Stimulated activated memory B cell treated with anti-CD40 and anti-IgM and Interleukin-4, amounts not matched to agents 10 μg/mL and 1 μg/mL and 100 μg/mL, for 72 hours (primary cell): ENCODE measurements around the gene FER.
"Not testable (repeated sequence)": the region's sequence is repeated elsewhere in the genome, so short reads cannot be mapped to it uniquely, and the experiment has no call there.

Experiments used
- ATAC-seq: fragments of 150-1000 bp; cut with Tn5 transposase; 2 replicates; pipeline ENCODE4 v1.10.0; 2021
- H3K27ac Mint-ChIP-seq: one replicate; pipeline ENCODE4 v1.8.0; 2022; ENCODE audit warnings: mild to moderate bottlenecking, mixed read lengths
- H3K27me3 Mint-ChIP-seq: one replicate; pipeline ENCODE4 v1.8.0; 2022; ENCODE audit warnings: mixed read lengths
- H3K36me3 Mint-ChIP-seq: one replicate; pipeline ENCODE4 v1.8.0; 2022; ENCODE audit warnings: mixed read lengths
- H3K4me1 Mint-ChIP-seq: one replicate; pipeline ENCODE4 v1.8.0; 2022; ENCODE audit warnings: mixed read lengths
- H3K4me3 Mint-ChIP-seq: one replicate; pipeline ENCODE4 v1.8.0; 2022; ENCODE audit warnings: mild to moderate bottlenecking, moderate library complexity, mixed read lengths
- H3K9me3 Mint-ChIP-seq: one replicate; pipeline ENCODE4 v1.8.0; 2022; ENCODE audit warnings: mixed read lengths

The FER gene

GRCh38 chr5:108763222-108763916 lies 15.7 kb downstream of the FER start:
- H3K9me3 Mint-ChIP-seq, result no peaks in the 10 kb centered on the region
- no peak for ATAC-seq
- H3K4me3 Mint-ChIP-seq, result no peak overlapping the region
- peaks cover 9% of the 10 kb centered on the region for H3K36me3 Mint-ChIP-seq
- peaks cover 17% of the 10 kb centered on the region for H3K4me1 Mint-ChIP-seq
- peak overlapping the region; percentile 15 for H3K27ac Mint-ChIP-seq
- no peaks in the 10 kb centered on the region for H3K27me3 Mint-ChIP-seq

GRCh38 chr5:108765647-108766046 lies 17.9 kb downstream of the FER start:
- H3K4me3 Mint-ChIP-seq, result no peak overlapping the region
- H3K36me3 Mint-ChIP-seq, result peaks cover 8% of the 10 kb centered on the region
- H3K4me1 Mint-ChIP-seq, result peaks cover 27% of the 10 kb centered on the region
- no peak for ATAC-seq
- no peaks in the 10 kb centered on the region for H3K27me3 Mint-ChIP-seq
- H3K9me3 Mint-ChIP-seq, result no peaks in the 10 kb centered on the region
- no peak overlapping the region for H3K27ac Mint-ChIP-seq

GRCh38 chr5:108766916-108767315 lies 19.2 kb downstream of the FER start:
- not testable (repeated sequence) for ATAC-seq, H3K4me3 Mint-ChIP-seq, H3K27me3 Mint-ChIP-seq, H3K9me3 Mint-ChIP-seq, H3K27ac Mint-ChIP-seq, H3K36me3 Mint-ChIP-seq
- peaks cover 26% of the 10 kb centered on the region for H3K4me1 Mint-ChIP-seq

- Mint-ChIP-seq H3K27ac (peak overlapping the region; percentile 5), H3K27me3 (no peaks in the 10 kb centered on the region), H3K9me3 (peaks cover 4% of the 10 kb centered on the region), H3K36me3 (peaks cover 21% of the 10 kb centered on the region), H3K4me3 (no peak overlapping the region), H3K4me1 (peaks cover 14% of the 10 kb centered on the region)
- ATAC-seq, result no peak
These were observed 21.7 kb downstream of the FER start for GRCh38 chr5:108769352-108769751.

GRCh38 chr5:108772626-108773025 lies 24.9 kb downstream of the FER start:
- H3K27ac Mint-ChIP-seq, result no peak overlapping the region
- H3K4me1 Mint-ChIP-seq, result peaks cover 9% of the 10 kb centered on the region
- peaks cover 31% of the 10 kb centered on the region for H3K36me3 Mint-ChIP-seq
- H3K9me3 Mint-ChIP-seq, result peaks cover 7% of the 10 kb centered on the region
- H3K4me3 Mint-ChIP-seq, result no peak overlapping the region
- H3K27me3 Mint-ChIP-seq, result no peaks in the 10 kb centered on the region
- no peak for ATAC-seq

GRCh38 chr5:108773330-108773729 lies 25.6 kb downstream of the FER start:
- Mint-ChIP-seq H3K36me3 (peaks cover 38% of the 10 kb centered on the region), H3K27me3 (no peaks in the 10 kb centered on the region), H3K27ac (no peak overlapping the region), H3K4me1 (peaks cover 9% of the 10 kb centered on the region), H3K4me3 (no peak overlapping the region), H3K9me3 (peaks cover 8% of the 10 kb centered on the region)
- no peak for ATAC-seq

GRCh38 chr5:108774079-108774478 lies 26.4 kb downstream of the FER start:
- not testable (repeated sequence) for ATAC-seq, H3K27ac Mint-ChIP-seq, H3K27me3 Mint-ChIP-seq, H3K4me3 Mint-ChIP-seq
- Mint-ChIP-seq H3K36me3 (peaks cover 43% of the 10 kb centered on the region), H3K9me3 (peaks cover 10% of the 10 kb centered on the region), H3K4me1 (peaks cover 11% of the 10 kb centered on the region)

- peaks cover 11% of the 10 kb centered on the region for H3K9me3 Mint-ChIP-seq
- H3K4me3 Mint-ChIP-seq, ATAC-seq, H3K27me3 Mint-ChIP-seq, H3K27ac Mint-ChIP-seq: not testable (repeated sequence)
- H3K36me3 Mint-ChIP-seq, result peaks cover 50% of the 10 kb centered on the region
- H3K4me1 Mint-ChIP-seq, result peaks cover 21% of the 10 kb centered on the region
These were observed 29.9 kb downstream of the FER start for GRCh38 chr5:108777582-108777981.

- H3K27ac Mint-ChIP-seq, H3K4me3 Mint-ChIP-seq, H3K9me3 Mint-ChIP-seq, ATAC-seq, H3K27me3 Mint-ChIP-seq: not testable (repeated sequence)
- Mint-ChIP-seq H3K4me1 (peaks cover 36% of the 10 kb centered on the region), H3K36me3 (peaks cover 62% of the 10 kb centered on the region)
These were observed 36.9 kb downstream of the FER start for GRCh38 chr5:108784577-108784976.

- peaks cover 58% of the 10 kb centered on the region for H3K36me3 Mint-ChIP-seq
- no peak for ATAC-seq
These were observed 39.2 kb downstream of the FER start for GRCh38 chr5:108786806-108787483.

GRCh38 chr5:108788142-108788541 lies 40.4 kb downstream of the FER start:
- Mint-ChIP-seq H3K36me3 (peaks cover 55% of the 10 kb centered on the region), H3K4me3 (no peak overlapping the region), H3K27me3 (no peaks in the 10 kb centered on the region), H3K9me3 (peaks cover 4% of the 10 kb centered on the region), H3K27ac (no peak overlapping the region), H3K4me1 (peaks cover 17% of the 10 kb centered on the region)
- ATAC-seq, result no peak

More at GRCh38 chr5:108786806-108787483, 39.2 kb downstream of the FER start:
- Mint-ChIP-seq H3K27ac (no peak overlapping the region), H3K4me1 (peaks cover 22% of the 10 kb centered on the region), H3K27me3 (no peaks in the 10 kb centered on the region), H3K9me3 (peaks cover 2% of the 10 kb centered on the region), H3K4me3 (no peak overlapping the region)

GRCh38 chr5:108793207-108793606 lies 45.5 kb downstream of the FER start:
- peaks cover 56% of the 10 kb centered on the region for H3K36me3 Mint-ChIP-seq
- H3K9me3 Mint-ChIP-seq, result peaks cover 3% of the 10 kb centered on the region
- H3K4me3 Mint-ChIP-seq, result no peak overlapping the region
- H3K4me1 Mint-ChIP-seq, result no peaks in the 10 kb centered on the region
- no peaks in the 10 kb centered on the region for H3K27me3 Mint-ChIP-seq
- ATAC-seq, result no peak
- H3K27ac Mint-ChIP-seq, result no peak overlapping the region

- not testable (repeated sequence) for H3K27ac Mint-ChIP-seq, H3K4me1 Mint-ChIP-seq, ATAC-seq
These were observed 46.7 kb downstream of the FER start for GRCh38 chr5:108794349-108794748.

GRCh38 chr5:108797396-108797795 lies 49.7 kb downstream of the FER start:
- H3K27ac Mint-ChIP-seq, result no peak overlapping the region
- H3K4me3 Mint-ChIP-seq, result no peak overlapping the region
- H3K4me1 Mint-ChIP-seq, result no peaks in the 10 kb centered on the region
- ATAC-seq, result no peak
- H3K27me3 Mint-ChIP-seq, result no peaks in the 10 kb centered on the region
- H3K36me3 Mint-ChIP-seq, result peaks cover 73% of the 10 kb centered on the region
- H3K9me3 Mint-ChIP-seq, result peaks cover 3% of the 10 kb centered on the region

More at GRCh38 chr5:108794349-108794748, 46.7 kb downstream of the FER start:
- H3K27me3 Mint-ChIP-seq, H3K4me3 Mint-ChIP-seq, H3K9me3 Mint-ChIP-seq: not testable (repeated sequence)
- peaks cover 56% of the 10 kb centered on the region for H3K36me3 Mint-ChIP-seq

- Mint-ChIP-seq H3K36me3 (peaks cover 77% of the 10 kb centered on the region), H3K4me3 (no peak overlapping the region), H3K4me1 (no peaks in the 10 kb centered on the region), H3K27me3 (no peaks in the 10 kb centered on the region), H3K9me3 (peaks cover 4% of the 10 kb centered on the region), H3K27ac (no peak overlapping the region)
- no peak for ATAC-seq
These were observed 50.3 kb downstream of the FER start for GRCh38 chr5:108797986-108798385.
